HG03060 (cell line): ENCODE results near the gene SORCS2.
"Not testable (repeated sequence)": the region's sequence is repeated elsewhere in the genome, so short reads cannot be mapped to it uniquely, and the experiment has no call there.

Source experiments
- ATAC-seq: cut with Tn5 transposase; IDR thresholded peaks from one replicate; pipeline ENCODE4 v1.9.1; 2021; ENCODE audit warnings: low read depth, moderate number of reproducible peaks; ENCODE audit not compliant: unreplicated experiment

SORCS2 gene

GRCh38 chr4:7430965-7431695 lies 238.8 kb downstream of the SORCS2 start:
- no peak for ATAC-seq

DNA sequence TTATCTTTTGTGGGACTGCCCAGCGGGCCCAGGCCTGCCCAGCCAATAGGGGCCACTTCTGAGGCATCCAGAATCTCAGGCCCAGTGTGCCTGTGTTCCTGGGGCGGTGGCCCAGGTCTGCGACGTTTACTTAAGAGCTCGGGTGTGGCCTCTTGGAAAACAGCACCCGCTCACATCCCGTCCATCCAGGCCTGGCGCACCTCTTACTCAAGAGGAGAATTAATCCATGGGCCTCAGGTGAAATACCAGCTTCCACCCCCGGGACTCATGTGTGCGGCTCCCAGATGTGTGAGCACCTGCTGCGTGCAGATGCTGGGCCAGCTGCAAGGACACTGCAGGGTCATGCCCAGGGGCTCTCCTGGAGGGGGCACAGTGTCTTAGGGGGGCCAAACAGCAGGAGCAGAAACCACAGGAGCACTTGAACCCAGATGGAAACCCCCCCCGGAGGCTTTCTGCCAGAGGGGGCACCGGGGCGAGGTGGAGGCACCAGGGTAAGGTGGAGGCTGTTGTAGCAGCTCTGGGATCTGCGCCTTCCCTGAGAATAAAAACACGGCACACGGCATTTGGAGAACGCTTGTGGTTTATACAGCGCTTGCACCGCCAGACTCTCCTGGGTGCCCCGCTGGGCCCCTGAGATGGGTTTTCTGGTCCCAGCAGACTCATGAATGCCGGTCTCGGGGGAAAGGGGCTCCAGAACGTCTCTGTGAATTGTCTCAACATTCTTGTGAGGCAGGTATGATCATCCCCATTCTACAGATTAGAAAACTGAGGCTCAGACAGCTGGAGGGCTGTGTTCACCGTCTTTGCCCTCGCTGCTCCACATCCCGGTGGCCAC lies 239.6 kb downstream of the SORCS2 start:
- ATAC-seq, result no peak

GRCh38 chr4:7432531-7433375 lies 240.4 kb downstream of the SORCS2 start:
- no peak for ATAC-seq

GRCh38 chr4:7433376-7434140 lies 241.2 kb downstream of the SORCS2 start:
- ATAC-seq, result no peak

DNA sequence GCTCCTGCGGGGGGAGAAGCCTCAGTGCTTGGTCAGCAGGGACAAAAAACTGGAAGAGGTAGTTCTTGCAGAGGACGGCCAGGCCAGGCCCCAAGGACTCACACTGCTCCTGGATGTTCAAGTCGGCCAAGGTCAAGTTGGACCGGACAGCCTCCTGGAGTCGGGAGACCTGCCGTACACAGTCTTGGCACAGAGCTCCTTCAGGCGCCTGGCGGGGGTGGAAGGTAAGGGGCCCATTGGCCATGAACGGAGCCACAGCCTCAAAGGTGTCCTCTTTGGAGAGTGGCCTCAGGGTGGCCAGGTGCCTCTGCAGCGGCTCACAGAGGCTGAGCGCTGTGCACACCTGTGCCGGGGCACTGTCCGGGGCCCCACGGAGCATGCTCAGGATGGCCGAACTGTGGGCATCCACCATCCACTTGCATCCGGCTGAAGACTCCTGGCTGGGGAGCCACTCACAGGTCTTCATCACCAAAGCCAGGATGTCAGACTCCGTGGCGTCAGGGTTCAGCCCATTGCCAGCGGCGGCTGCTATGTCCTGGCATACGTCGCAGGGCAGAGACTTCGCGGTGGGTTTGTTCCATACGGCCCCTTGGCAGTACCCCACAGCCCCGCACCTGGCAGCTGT lies 241.9 kb downstream of the SORCS2 start:
- no peak for ATAC-seq

GRCh38 chr4:7434766-7435150 lies 242.4 kb downstream of the SORCS2 start, which contains the start of gene PSAPL1:
TSS of gene PSAPL1 (minus strand) at chr4:7434930. CDS start at chr4:7434879, 51 bp downstream.
- no peak for ATAC-seq

GRCh38 chr4:7435471-7436061 lies 243.2 kb downstream of the SORCS2 start:
- no peak for ATAC-seq

GRCh38 chr4:7436256-7436655 lies 243.9 kb downstream of the SORCS2 start:
- no peak for ATAC-seq

DNA sequence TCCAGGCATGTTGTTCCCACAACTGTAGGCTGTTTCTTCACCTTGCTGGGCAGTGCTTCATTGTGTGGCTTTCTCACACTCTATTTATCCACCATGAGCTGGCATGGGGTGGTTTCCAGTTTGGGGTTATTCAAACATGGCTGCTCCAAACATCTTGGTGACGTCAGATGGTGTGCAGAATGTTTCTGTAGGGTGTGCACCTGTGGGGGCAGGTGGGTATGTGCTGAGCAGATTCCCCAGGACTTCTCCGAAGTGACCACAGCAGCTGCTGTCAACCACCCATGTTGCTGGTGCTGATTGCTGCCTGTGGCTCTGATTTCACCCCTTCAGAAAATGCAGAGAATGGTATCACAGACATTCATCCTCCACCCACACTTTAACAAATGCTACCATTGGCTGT lies 247.4 kb downstream of the SORCS2 start:
- no peak for ATAC-seq

DNA sequence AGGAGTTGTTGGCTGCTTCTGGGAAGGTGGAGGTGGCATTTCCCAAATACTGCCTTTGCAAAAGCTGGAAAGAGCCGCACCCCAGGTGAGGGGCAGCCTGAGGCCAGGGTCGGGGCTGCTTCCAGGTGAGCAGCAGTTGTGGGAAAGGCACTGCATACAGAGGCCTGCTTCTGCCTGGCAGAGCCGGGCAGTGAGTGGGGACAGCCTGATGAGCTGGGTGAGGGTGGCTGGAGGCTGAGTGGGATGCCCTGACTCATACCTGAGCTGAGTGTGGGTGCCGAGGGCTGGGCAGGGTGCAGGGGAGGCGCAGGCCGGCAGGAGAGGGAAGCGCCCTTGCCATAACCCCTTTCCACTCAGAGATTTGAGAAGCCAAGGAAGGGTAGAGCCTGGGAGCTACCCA lies 248.9 kb downstream of the SORCS2 start:
- ATAC-seq, result no peak

DNA sequence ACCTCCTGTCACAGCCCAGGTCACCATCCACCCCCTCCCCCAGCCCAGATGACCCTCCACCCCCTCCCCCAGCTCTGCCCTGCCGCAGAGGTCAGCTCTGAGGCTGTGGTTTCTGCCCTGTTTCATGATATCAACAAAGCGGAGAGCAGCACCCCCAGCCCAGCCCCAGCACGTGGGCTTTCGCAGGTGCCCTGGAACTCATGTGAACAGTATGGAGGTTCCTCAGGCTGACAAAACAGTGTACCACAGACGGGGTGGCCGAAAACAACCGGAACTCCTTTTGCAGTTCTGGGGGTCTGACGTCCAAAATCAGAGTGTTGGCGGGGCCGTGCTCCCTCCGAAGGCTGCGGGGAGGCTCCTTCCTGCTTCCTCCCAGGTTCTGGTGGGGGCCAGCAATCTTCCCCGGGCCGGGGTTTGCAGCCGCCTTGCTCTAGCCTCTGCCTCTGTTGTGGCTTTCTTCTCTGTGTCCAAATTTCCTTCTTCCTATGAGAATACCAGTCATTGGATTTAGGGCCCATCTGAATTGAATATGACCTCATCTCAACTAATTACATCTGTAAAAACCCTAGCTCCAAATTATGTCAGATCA lies 250.3 kb downstream of the SORCS2 start:
- no peak for ATAC-seq

- ATAC-seq, result no peak
These were observed 252.0 kb downstream of the SORCS2 start for GRCh38 chr4:7444314-7444713.

DNA sequence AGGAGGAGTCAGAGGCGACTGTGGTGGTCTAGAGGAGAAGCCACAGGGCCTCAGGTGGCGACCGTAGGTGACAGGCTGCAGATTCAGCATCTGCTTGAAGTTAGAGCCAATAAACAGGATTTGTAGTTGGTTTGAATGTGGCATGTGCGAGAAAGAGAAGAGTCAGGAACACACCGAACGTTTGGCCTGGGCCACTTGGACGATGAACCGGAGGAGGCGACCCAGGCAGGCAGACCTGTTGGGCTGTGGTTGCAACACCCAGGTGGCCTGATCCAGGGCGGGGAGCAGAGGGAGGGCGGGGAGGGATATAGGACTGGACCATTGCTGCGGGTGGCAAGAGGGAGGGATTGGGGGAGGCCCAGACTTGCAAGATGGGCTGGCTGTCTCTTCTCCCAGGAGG lies 252.4 kb downstream of the SORCS2 start:
- no peak for ATAC-seq

GRCh38 chr4:7447236-7447635 lies 254.9 kb downstream of the SORCS2 start:
- ATAC-seq, result no peak

DNA sequence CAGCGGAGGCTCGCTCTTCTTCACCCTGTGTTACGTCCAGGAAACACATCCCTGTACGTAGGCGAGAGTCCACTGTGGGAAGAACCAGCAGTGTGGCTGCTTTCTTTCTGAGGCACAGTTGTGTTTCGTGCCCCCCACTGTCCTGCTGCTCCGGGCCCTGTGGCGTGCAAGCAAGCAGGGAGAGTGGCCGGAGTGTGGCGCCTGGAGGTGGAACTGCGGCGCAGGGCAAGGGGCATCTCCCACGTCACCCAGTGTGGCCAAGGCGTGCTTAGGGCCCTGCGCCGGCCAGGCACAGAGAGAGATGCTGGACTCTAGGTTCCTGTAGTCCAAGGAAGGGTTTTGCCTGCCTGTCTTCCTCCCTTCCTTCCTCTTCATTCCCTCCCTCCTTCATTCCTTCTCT lies 255.7 kb downstream of the SORCS2 start:
- ATAC-seq, result no peak

GRCh38 chr4:7450775-7451433 lies 258.6 kb downstream of the SORCS2 start:
- no peak for ATAC-seq

DNA sequence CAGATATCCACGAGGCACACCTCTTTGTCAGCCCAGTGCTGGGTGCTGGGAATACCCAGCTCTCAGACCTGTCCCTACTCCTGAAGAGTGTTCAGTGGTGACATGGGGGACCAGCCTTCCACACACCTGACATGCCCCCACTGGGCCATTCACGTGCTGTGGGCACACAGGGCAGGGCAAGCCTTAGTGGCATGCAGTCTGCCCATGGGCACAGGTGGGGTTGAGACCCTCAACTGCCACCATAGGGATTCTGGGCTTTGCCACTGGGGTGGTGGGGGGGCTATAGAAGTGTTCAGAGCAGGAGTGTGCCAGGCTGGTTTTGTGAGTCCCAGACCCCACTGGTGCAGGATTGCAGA lies 259.1 kb downstream of the SORCS2 start:
- no peak for ATAC-seq

GRCh38 chr4:7451800-7452199 lies 259.5 kb downstream of the SORCS2 start:
- no peak for ATAC-seq

GRCh38 chr4:7452802-7453201 lies 260.5 kb downstream of the SORCS2 start:
- not testable (repeated sequence) for ATAC-seq
